Keratinocyte (primary cell): ENCODE measurements around the gene TBCD. TPM values are rescaled to one million over a fixed set of nuclear protein-coding genes. Genes with fewer than 3 reads are reported as not detected.

Experiments used
- DNase-seq: peaks from one replicate; pipeline ENCODE4 v3.0.0-alpha.2; 2011; ENCODE audit warnings: low read depth, missing footprints, low spot score
- FAIRE-seq: peaks from 2 replicates; lab custom pipeline; 2011; peaks lifted over from hg19 to GRCh38; lab: Jason Lieb, UNC
- H2AFZ ChIP-seq: 2 replicates; pipeline ENCODE4 v1.6.0; 2012; ENCODE audit warnings: low read length, control low read depth, inconsistent platforms; ENCODE audit not compliant: control insufficient read depth
- H3K27ac ChIP-seq: 2 replicates; pipeline ENCODE4 v1.5.1; 2011; ENCODE audit warnings: low read length; ENCODE audit not compliant: control insufficient read depth, insufficient read depth
- H3K27me3 ChIP-seq: 3 replicates; pipeline ENCODE4 v1.6.0; 2011; ENCODE audit warnings: low read length; ENCODE audit not compliant: control insufficient read depth, insufficient read depth; ENCODE audit errors: extremely low read depth
- H3K36me3 ChIP-seq, 2 experiments: 2 replicates in 1 of 2; 3 replicates in 1 of 2; pipeline ENCODE4 v1.5.1; 2011; ENCODE audit warnings: low read length in 2 of 2, mild to moderate bottlenecking in 1 of 2; ENCODE audit not compliant: control insufficient read depth in 2 of 2, insufficient read depth in 2 of 2; ENCODE audit errors: extremely low read depth in 1 of 2
- H3K4me1 ChIP-seq: 3 replicates; pipeline ENCODE4 v1.5.1; 2011; ENCODE audit warnings: low read length; ENCODE audit not compliant: control insufficient read depth, insufficient read depth; ENCODE audit errors: extremely low read depth
- H3K4me2 ChIP-seq: 3 replicates; pipeline ENCODE4 v1.6.0; 2011; ENCODE audit warnings: low read depth, low read length; ENCODE audit not compliant: control insufficient read depth, insufficient read depth; ENCODE audit errors: extremely low read depth
- H3K4me3 ChIP-seq, 3 experiments: fragments of 200-600 bp in 1 of 3; sonication (generic) in 1 of 3; 2 replicates in 2 of 3; 3 replicates in 1 of 3; pipeline ENCODE4 v1.5.1; 2011 to 2016; ENCODE audit warnings: low read length in 3 of 3, mild to moderate bottlenecking in 3 of 3, control low read depth in 2 of 3, inconsistent platforms in 1 of 3, low read depth in 1 of 3, mixed read lengths in 1 of 3, mixed run types in 1 of 3, moderate library complexity in 1 of 3; ENCODE audit not compliant: control insufficient read depth in 2 of 3, insufficient read depth in 2 of 3; ENCODE audit errors: extremely low read depth in 1 of 3
- H3K79me2 ChIP-seq: 2 replicates; pipeline ENCODE4 v1.6.0; 2012; ENCODE audit warnings: low read length; ENCODE audit not compliant: control insufficient read depth, insufficient read depth
- H3K9ac ChIP-seq: 3 replicates; pipeline ENCODE4 v1.6.0; 2011; ENCODE audit warnings: low read length; ENCODE audit not compliant: control insufficient read depth, insufficient read depth; ENCODE audit errors: extremely low read depth
- H3K9me1 ChIP-seq: 3 replicates; pipeline ENCODE4 v1.6.0; 2011; ENCODE audit warnings: low read length; ENCODE audit not compliant: control insufficient read depth, insufficient read depth; ENCODE audit errors: extremely low read depth
- H3K9me3 ChIP-seq: 2 replicates; pipeline ENCODE4 v1.5.1; 2012; ENCODE audit warnings: low read depth, low read length; ENCODE audit not compliant: control insufficient read depth
- H4K20me1 ChIP-seq: 3 replicates; pipeline ENCODE4 v1.6.0; 2011; ENCODE audit warnings: low read length; ENCODE audit not compliant: control insufficient read depth, insufficient read depth; ENCODE audit errors: extremely low read depth
- CTCF ChIP-seq, 3 experiments: IDR thresholded peaks in 1 of 3; conservative IDR thresholded peaks in 1 of 3; optimal IDR thresholded peaks in 1 of 3; 2 replicates in 2 of 3; 3 replicates in 1 of 3; pipeline versions ENCODE3 to v1.5.1; 2011; ENCODE audit warnings: low read length in 3 of 3, mild to moderate bottlenecking in 3 of 3, moderate library complexity in 2 of 3, control low read depth in 1 of 3, inconsistent platforms in 1 of 3; ENCODE audit not compliant: insufficient read depth in 2 of 3; ENCODE audit errors: extremely low read depth in 1 of 3
- EZH2 ChIP-seq: IDR thresholded peaks from one replicate; pipeline ENCODE4 v1.6.1; 2012; ENCODE audit warnings: inconsistent platforms, mild to moderate bottlenecking, low read length, moderate library complexity
- dilution Hi-C: fragments of 300-500 bp; cut with MboI; formaldehyde crosslinking; loops from one replicate; pipeline ENCODE4 v1.7.0; 2020; ENCODE audit warnings: low sequenced_read_pairs; ENCODE audit not compliant: extremely low pct_ligation_motif_present
- polyA plus RNA-seq, 5 experiments: library from polyadenylated mRNA; depleted of rRNA in 3 of 5; stranded (reverse) in 3 of 5; stranded (forward) in 1 of 5; unstranded in 1 of 5; fragments of >200 nt; gene quantifications; 1 replicate in 1 of 5; 2 replicates in 3 of 5; 3 replicates in 1 of 5; pipeline versions ENCODE4 v1.2.1 to v1.2.3, GENCODE V29; 2011 to 2012; ENCODE audit warnings: missing spikeins in 2 of 5, low read depth in 1 of 5, low replicate concordance in 1 of 5

Gene TBCD
- polyA plus RNA-seq, 1 donor (not counting 4 experiments of a cell fraction or from before 2014, with no cell fraction given) = 36.2 TPM

- Histone ChIP-seq H3K4me3 (peak overlapping the region in 2 of 3 experiments; percentile 2 to 60), H3K9me3 (no peaks in the 10 kb centered on the region), H3K4me2 (peak overlapping the region; percentile 79), H3K4me1 (peaks cover 29% of the 10 kb centered on the region), H2AFZ (peak overlapping the region; percentile 48), H3K79me2 (peaks cover 5% of the 10 kb centered on the region), H3K9me1 (no peaks in the 10 kb centered on the region), H4K20me1 (no peaks in the 10 kb centered on the region), H3K27me3 (no peaks in the 10 kb centered on the region), H3K9ac (peak overlapping the region; percentile 72), H3K27ac (peak overlapping the region; percentile 88), H3K36me3 (peaks cover 0 to 3% of the 10 kb centered on the region in 2 experiments)
- TF ChIP-seq EZH2 (no peak), CTCF (optimal IDR thresholded peaks at IDR 0.05 in 1 of 3, IDR thresholded peaks at IDR 0.05 in 1 of 3, conservative IDR thresholded peaks at IDR 0.05 in 1 of 3; ENCODE audit: extremely low read depth in 1 of 3, insufficient read depth in 2 of 3, low read length in 3 of 3) (no peak)
- dilution Hi-C loops = no loop called here
- DNase-seq (no peak), FAIRE-seq (peak; percentile 74)
Observed at GRCh38 chr17:82858376-82859126, 106.7 kb downstream of the TBCD start.

- H3K9me1 ChIP-seq = no peaks in the 10 kb centered on the region
- H3K9me3 ChIP-seq = no peaks in the 10 kb centered on the region
- H4K20me1 ChIP-seq = no peaks in the 10 kb centered on the region
- H3K4me3 ChIP-seq = no peak overlapping the region
- H3K27ac ChIP-seq = peak overlapping the region; percentile 88
- no peaks in the 10 kb centered on the region for H3K36me3 ChIP-seq
- peak overlapping the region; percentile 72 for H3K9ac ChIP-seq
- H3K79me2 ChIP-seq = peaks cover 7% of the 10 kb centered on the region
- no peak overlapping the region for H3K4me2 ChIP-seq
- no peak for DNase-seq
- no peaks in the 10 kb centered on the region for H3K27me3 ChIP-seq
- H2AFZ ChIP-seq = no peak overlapping the region
- dilution Hi-C loops = no loop called here
- no peak for TF ChIP-seq EZH2
- no peak for TF ChIP-seq CTCF (optimal IDR thresholded peaks at IDR 0.05 in 1 of 3, IDR thresholded peaks at IDR 0.05 in 1 of 3, conservative IDR thresholded peaks at IDR 0.05 in 1 of 3; ENCODE audit: extremely low read depth in 1 of 3, insufficient read depth in 2 of 3, low read length in 3 of 3)
- no peak for FAIRE-seq
- H3K4me1 ChIP-seq = peaks cover 36% of the 10 kb centered on the region
Observed at GRCh38 chr17:82859431-82860403, 107.9 kb downstream of the TBCD start.
